ENCODE results near the gene CPEB2.

- no peak for TF ChIP-seq CTCF (conservative IDR thresholded peaks at IDR 0.05; ENCODE audit: low read length)
- no peak for TF ChIP-seq EZH2phosphoT487 (IDR thresholded peaks at IDR 0.05; ENCODE audit: borderline replicate concordance, low read depth, low read length)
Measured at GRCh38 chr4:15031197-15031596, 28.9 kb downstream of the CPEB2 start.

Data from OCI-LY7 (cell line).